Effector memory CD8-positive, alpha-beta T cell (primary cell): ENCODE results near the gene NACC2.
"Not testable (repeated sequence)": the region's sequence is repeated elsewhere in the genome, so short reads cannot be mapped to it uniquely, and the experiment has no call there.

Experiments
- ATAC-seq: fragments of 150-1000 bp; cut with Tn5 transposase; replicated peaks from 2 replicates; pipeline ENCODE4 v1.10.0; 2021; ENCODE audit warnings: mild to moderate bottlenecking, moderate library complexity
- DNase-seq, 3 experiments: peaks; one replicate each; pipeline ENCODE4 v3.0.0; 2021
- H3K27ac Mint-ChIP-seq, 2 donors: one replicate each; pipeline ENCODE4 v1.8.0; 2022; ENCODE audit warnings: mild to moderate bottlenecking in 2 of 2, mixed read lengths in 2 of 2, moderate library complexity in 2 of 2
- H3K27me3 Mint-ChIP-seq, 2 donors: one replicate each; pipeline ENCODE4 v1.8.0; 2022; ENCODE audit warnings: mixed read lengths in 2 of 2
- H3K36me3 Mint-ChIP-seq: one replicate; pipeline ENCODE4 v1.8.0; 2022; ENCODE audit warnings: mild to moderate bottlenecking, moderate library complexity, mixed read lengths; ENCODE audit not compliant: insufficient read depth
- H3K4me1 Mint-ChIP-seq, 2 donors: one replicate each; pipeline ENCODE4 v1.8.0; 2022; ENCODE audit warnings: low read depth in 2 of 2, mixed read lengths in 2 of 2
- H3K4me3 Mint-ChIP-seq, 2 donors: one replicate each; pipeline ENCODE4 v1.8.0; 2022; ENCODE audit warnings: mild to moderate bottlenecking in 2 of 2, mixed read lengths in 2 of 2, moderate library complexity in 2 of 2
- H3K9me3 Mint-ChIP-seq, 2 donors: one replicate each; pipeline ENCODE4 v1.8.0; 2022; ENCODE audit warnings: mixed read lengths in 2 of 2

The NACC2 gene

DNA sequence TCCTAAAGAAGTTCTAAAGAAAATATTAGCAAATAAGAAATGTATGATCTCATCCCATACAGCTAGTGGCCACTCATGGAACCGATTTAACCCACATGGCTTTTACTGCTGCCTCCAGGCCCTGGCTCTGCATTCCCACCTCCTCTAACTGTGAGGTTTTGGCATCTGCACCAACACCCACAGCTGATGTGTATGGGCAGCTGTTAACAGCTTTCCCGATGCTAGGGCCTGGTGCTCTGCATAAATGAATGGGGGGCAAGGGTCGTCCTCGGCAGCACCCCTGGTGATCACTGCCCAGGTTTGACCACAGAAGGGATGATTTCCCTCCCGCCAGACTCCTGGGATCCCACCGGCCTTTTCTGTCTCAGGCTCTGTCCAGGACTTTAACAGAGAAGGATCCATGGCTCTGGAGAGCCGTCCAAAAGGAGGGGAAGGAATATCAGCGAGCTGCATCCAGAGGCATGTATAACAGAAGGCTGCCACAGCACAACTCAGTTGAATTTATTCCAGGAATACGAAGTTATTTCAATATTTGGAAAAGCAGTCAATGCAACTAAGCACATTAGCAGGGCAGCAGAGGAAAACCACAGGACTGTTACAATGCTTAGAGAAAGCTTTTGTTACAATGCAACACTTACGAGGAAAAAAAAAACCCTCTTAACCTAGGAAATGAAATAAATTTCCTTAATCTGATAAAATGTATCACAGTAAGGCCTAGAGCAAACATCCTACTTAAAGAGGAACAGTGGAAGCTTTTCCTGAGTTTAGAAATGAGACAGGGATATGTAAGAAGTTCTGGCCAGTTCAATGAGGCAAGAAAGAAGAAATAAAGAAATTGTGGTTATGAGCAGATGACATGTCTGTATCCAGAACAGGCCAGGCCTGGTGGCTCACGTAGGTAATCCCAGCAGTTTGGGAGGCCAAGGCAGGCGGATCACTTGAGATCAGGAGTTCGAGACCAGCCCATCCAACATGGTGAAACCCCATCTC, 63.1 kb downstream of the NACC2 start:
- no peaks in the 10 kb centered on the region for H3K27me3 Mint-ChIP-seq
- ATAC-seq (no peak), DNase-seq (no peak)
- no peak overlapping the region for H3K4me3 Mint-ChIP-seq
- H3K27ac Mint-ChIP-seq, result peak overlapping the region in 1 of 2 donors; percentile 66
- peaks cover 10% of the 10 kb centered on the region for H3K36me3 Mint-ChIP-seq
- no peaks in the 10 kb centered on the region for H3K9me3 Mint-ChIP-seq
- H3K4me1 Mint-ChIP-seq, result peaks cover 11 to 18% of the 10 kb centered on the region in 2 donors

DNA sequence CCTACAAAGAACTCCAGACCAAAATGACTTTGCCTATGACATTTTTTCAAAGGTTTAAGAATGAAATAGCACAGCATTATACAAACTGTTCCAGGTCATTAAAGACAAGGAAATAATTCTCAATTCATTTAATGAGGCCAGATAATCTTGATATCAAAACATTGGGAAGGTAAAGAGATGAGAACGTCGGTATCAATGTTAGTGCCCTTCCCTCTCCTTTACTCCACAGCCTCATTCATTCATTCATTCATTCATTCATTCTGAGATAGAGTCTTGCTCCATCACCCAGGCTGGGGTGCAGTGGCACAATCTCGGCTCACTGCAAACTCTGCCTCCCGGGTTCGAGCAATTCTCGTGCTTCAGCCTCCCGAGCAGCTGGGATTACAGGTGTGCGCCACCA, 64.0 kb downstream of the NACC2 start:
- Mint-ChIP-seq H3K4me3 (no peak overlapping the region), H3K4me1 (peaks cover 11 to 24% of the 10 kb centered on the region in 2 donors), H3K27me3 (no peaks in the 10 kb centered on the region), H3K9me3 (no peaks in the 10 kb centered on the region), H3K36me3 (peaks cover 10% of the 10 kb centered on the region), H3K27ac (peak overlapping the region in 1 of 2 donors; percentile 41)
- DNase-seq (no peak), ATAC-seq (no peak)

DNA sequence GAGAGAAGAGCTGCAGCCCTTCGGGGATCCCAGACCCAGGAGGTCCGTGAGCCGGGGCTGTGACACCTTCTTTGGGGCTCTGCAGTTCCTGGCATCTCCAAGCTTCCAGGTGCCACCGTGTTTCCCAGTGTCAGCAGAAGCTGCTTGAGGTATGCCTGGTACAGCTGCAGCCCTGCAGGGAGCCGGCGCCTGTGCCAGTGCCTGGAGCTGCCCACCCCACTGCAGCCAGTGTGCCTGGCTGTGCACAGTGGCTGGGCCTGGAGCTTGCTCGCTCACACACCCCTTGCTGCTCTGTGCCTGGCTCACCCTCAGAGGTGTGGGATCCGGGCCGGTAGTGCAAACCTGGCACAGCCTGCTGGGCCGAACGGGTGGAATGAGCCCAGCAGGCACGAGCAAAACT, 65.5 kb downstream of the NACC2 start:
- H3K27me3 Mint-ChIP-seq, result no peaks in the 10 kb centered on the region
- ATAC-seq (no peak), DNase-seq (no peak)
- no peaks in the 10 kb centered on the region for H3K9me3 Mint-ChIP-seq
- H3K27ac Mint-ChIP-seq, result no peak overlapping the region
- no peak overlapping the region for H3K4me3 Mint-ChIP-seq
- peaks cover 11 to 28% of the 10 kb centered on the region in 2 donors for H3K4me1 Mint-ChIP-seq
- H3K36me3 Mint-ChIP-seq, result no peaks in the 10 kb centered on the region

GRCh38 chr9:136028760-136029470, 66.2 kb downstream of the NACC2 start:
- Mint-ChIP-seq H3K4me1 (peaks cover 10 to 28% of the 10 kb centered on the region in 2 donors), H3K4me3 (no peak overlapping the region), H3K9me3 (no peaks in the 10 kb centered on the region), H3K27ac (no peak overlapping the region), H3K36me3 (no peaks in the 10 kb centered on the region), H3K27me3 (no peaks in the 10 kb centered on the region)
- DNase-seq, result no peak
- no peak for ATAC-seq

GRCh38 chr9:136026943-136027289, 68.2 kb downstream of the NACC2 start:
- H3K27me3 Mint-ChIP-seq, H3K4me3 Mint-ChIP-seq, H3K36me3 Mint-ChIP-seq, DNase-seq, ATAC-seq, H3K9me3 Mint-ChIP-seq: not testable (repeated sequence)
- H3K27ac Mint-ChIP-seq, result peak overlapping the region in 1 of 2 donors; percentile 6
- peaks cover 19 to 29% of the 10 kb centered on the region in 2 donors for H3K4me1 Mint-ChIP-seq

- H3K4me3 Mint-ChIP-seq, result no peak overlapping the region
- peaks cover 24 to 34% of the 10 kb centered on the region in 2 donors for H3K4me1 Mint-ChIP-seq
- DNase-seq, result no peak
- H3K9me3 Mint-ChIP-seq, result no peaks in the 10 kb centered on the region
- H3K27me3 Mint-ChIP-seq, result no peaks in the 10 kb centered on the region
- ATAC-seq, result no peak
- H3K27ac Mint-ChIP-seq, result peak overlapping the region in 1 of 2 donors; percentile 6
- no peaks in the 10 kb centered on the region for H3K36me3 Mint-ChIP-seq
Observed at GRCh38 chr9:136026266-136026942, 68.7 kb downstream of the NACC2 start.

- ATAC-seq, result no peak
- H3K4me1 Mint-ChIP-seq, result peaks cover 23 to 37% of the 10 kb centered on the region in 2 donors
- no peak overlapping the region for H3K4me3 Mint-ChIP-seq
- no peaks in the 10 kb centered on the region for H3K27me3 Mint-ChIP-seq
- H3K27ac Mint-ChIP-seq, result peak overlapping the region in 1 of 2 donors; percentile 90
- no peaks in the 10 kb centered on the region for H3K36me3 Mint-ChIP-seq
- DNase-seq, result no peak
- no peaks in the 10 kb centered on the region for H3K9me3 Mint-ChIP-seq
Observed at GRCh38 chr9:136025481-136025880, 69.6 kb downstream of the NACC2 start.

- peak overlapping the region in 1 of 2 donors; percentile 90 for H3K27ac Mint-ChIP-seq
- no peaks in the 10 kb centered on the region for H3K36me3 Mint-ChIP-seq
Observed at GRCh38 chr9:136024696-136025316, 70.3 kb downstream of the NACC2 start.

DNA sequence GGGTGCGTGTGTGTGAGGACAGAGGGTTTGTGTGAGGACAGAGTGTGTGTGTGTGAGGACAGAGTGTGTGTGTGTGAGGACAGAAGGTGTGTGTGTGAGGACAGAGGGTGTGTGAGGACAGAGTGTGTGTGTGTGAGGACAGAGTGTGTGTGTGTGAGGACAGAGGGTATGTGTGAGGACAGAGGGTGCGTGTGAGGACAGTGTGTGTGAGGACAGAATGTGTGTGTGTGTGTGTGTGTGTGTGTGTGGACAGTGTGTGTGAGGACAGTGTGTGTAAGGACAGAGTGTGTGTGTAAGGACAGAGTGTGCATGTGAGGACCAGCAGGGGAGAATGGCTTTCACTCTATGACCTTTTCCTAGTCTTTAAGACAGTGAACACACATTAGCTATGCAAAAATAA, 70.8 kb downstream of the NACC2 start:
- Mint-ChIP-seq H3K27me3 (no peaks in the 10 kb centered on the region), H3K4me3 (no peak overlapping the region), H3K27ac (peak overlapping the region in 1 of 2 donors; percentile 54), H3K4me1 (peaks cover 23 to 41% of the 10 kb centered on the region in 2 donors), H3K9me3 (no peaks in the 10 kb centered on the region), H3K36me3 (no peaks in the 10 kb centered on the region)
- no peak for ATAC-seq
- DNase-seq, result no peak

More at GRCh38 chr9:136024696-136025316, 70.3 kb downstream of the NACC2 start:
- ATAC-seq, result no peak
- Mint-ChIP-seq H3K27me3 (no peaks in the 10 kb centered on the region), H3K4me1 (peaks cover 23 to 41% of the 10 kb centered on the region in 2 donors), H3K4me3 (no peak overlapping the region), H3K9me3 (no peaks in the 10 kb centered on the region)
- DNase-seq, result no peak

DNA sequence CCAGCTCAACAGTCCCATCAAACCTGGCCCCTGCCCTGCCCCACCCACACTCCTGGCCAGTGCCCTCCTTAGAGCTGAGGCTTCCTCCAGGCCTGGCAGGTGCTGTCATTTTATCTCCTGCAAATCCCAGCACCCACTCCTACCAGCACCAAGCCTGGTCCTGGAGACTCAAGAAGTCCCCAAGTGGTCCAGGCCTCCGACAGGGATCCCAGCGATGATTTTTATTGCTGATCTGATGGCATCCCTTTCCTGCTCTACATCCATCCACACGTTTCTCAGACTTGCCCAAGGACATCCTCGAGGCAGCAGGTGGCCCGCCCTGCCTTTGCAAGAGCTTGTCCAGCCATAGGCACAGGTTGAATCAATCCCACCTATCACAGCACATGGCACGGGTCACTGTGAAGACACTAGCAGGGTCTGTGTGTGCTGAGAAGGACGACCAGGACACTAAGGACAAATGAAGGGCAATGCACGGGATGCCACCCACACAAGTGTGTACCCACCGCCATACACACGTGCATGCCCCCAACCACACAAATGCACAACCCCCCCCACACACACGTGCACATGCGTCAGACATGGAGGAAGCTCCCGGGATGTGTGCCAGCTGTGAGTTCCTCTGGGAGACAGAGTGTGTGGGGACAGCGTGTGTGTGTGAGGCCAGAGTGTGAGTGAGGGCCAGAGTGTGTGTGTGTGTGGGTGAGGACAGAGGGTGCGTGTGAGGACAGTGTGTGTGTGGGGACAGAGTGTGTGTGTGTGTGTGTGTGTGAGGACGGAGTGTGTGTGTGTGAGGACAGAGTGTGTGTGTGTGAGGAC, 71.5 kb downstream of the NACC2 start:
- Mint-ChIP-seq H3K9me3 (no peaks in the 10 kb centered on the region), H3K4me3 (no peak overlapping the region), H3K36me3 (no peaks in the 10 kb centered on the region), H3K27me3 (no peaks in the 10 kb centered on the region), H3K4me1 (peaks cover 23 to 41% of the 10 kb centered on the region in 2 donors), H3K27ac (peak overlapping the region; percentile 29 to 93)
- DNase-seq (no peak), ATAC-seq (no peak)

DNA sequence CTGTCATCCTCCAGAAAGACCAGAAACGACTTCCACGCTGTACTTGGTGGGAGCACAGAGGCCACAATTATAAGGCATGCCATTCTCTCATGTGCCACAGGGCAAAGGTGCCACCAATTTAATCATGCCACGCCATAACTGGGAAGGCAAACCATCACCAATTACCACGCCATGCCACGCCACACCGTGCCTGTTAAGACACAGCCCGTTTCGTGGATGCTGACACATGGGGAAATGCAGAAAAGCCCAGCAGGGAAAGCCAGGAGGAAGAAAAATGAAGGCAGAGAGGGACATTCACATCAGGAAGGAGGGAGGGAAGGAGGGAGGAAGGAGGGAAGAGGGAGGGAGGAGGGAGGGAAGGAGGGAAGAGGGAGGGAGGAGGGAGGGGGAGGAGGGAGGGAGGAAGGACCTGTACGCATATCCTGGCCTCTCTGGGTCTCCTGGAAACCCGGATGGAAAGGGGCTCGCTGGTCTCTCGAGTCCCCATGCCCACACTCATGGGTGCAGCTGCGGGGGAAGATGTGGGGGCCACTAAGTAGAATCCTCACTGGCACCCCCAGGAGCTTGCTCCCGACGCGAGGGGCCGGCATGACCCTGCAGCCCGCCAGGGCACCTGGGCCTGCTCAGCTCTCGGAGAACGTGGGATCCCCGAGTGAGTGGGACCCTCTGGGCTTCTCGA, 72.2 kb downstream of the NACC2 start:
- Mint-ChIP-seq H3K36me3 (no peaks in the 10 kb centered on the region), H3K4me1 (peaks cover 23 to 39% of the 10 kb centered on the region in 2 donors), H3K4me3 (no peak overlapping the region), H3K27ac (peak overlapping the region in 1 of 2 donors; percentile 71), H3K9me3 (no peaks in the 10 kb centered on the region), H3K27me3 (no peaks in the 10 kb centered on the region)
- DNase-seq, result no peak
- ATAC-seq, result no peak
